ENCODE data around the gene FHL3. TPM values are rescaled to one million over a fixed set of nuclear protein-coding genes. Genes with fewer than 3 reads are reported as not detected.

The FHL3 gene
- total RNA-seq, 1 donor from 2014 or later = 26.3 TPM

DNA sequence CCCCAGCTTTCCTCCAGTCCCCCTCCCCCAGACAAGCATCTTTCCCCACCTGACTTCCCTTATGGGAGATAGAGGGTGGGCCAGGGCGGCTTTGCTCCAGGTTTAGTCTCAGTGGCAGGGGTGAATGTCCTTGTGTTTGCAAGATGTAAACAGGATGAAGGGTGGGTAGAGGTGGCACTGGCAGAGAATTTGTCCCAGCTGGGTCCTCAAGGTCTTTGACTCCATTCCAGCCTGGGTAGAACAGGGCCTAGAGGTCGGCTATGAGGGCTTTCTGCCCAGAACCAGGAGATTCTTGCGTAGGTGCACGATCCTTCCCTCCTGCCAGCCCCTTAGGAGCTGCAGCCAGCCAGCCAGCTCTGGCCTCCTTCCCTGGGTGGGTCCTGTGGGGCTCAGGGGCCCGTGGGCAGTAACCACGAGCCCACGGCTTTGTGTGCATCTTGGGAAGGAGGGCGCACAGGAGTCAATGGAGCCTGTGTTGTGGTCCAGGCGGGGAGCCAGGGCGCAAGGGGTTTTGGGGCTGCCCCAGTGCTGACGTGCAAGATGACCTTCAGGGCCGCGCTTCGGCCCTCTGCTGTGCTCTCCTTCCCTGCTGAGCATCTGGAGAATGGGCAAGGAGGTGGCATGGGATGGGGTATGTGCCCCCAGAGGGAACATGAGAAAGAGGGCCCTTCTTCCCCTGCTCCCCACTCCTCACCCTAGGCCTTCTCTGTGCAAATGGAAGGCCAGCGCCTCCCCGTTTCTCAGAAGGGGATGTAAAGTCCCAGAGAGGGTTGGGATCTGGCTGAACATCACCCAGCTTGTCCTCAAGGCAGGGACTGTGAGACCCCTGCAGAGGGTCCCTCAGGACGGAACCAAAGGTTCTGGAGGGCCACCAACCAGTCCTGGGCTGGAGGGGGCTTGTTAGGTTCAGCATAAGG lies 25.5 kb upstream of the FHL3 start:
- TF ChIP-seq, protein P1, sequence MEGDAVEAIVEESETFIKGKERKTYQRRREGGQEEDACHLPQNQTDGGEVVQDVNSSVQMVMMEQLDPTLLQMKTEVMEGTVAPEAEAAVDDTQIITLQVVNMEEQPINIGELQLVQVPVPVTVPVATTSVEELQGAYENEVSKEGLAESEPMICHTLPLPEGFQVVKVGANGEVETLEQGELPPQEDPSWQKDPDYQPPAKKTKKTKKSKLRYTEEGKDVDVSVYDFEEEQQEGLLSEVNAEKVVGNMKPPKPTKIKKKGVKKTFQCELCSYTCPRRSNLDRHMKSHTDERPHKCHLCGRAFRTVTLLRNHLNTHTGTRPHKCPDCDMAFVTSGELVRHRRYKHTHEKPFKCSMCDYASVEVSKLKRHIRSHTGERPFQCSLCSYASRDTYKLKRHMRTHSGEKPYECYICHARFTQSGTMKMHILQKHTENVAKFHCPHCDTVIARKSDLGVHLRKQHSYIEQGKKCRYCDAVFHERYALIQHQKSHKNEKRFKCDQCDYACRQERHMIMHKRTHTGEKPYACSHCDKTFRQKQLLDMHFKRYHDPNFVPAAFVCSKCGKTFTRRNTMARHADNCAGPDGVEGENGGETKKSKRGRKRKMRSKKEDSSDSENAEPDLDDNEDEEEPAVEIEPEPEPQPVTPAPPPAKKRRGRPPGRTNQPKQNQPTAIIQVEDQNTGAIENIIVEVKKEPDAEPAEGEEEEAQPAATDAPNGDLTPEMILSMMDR (IDR thresholded peaks at IDR 0.05) = no peak
- no peak for TF ChIP-seq POLR2AphosphoS5 (IDR thresholded peaks at IDR 0.05; ENCODE audit: insufficient read depth in 1 of 2, low read depth in 1 of 2)
- no peak for TF ChIP-seq POLR2A (IDR thresholded peaks at IDR 0.05)
- intact Hi-C loops (cut with DNase I) = no loop called here
- Histone ChIP-seq H3K27ac (no peak overlapping the region), H3K4me3 (no peak overlapping the region), H3K4me1 (peaks cover 35% of the 10 kb centered on the region), H3K27me3 (no peaks in the 10 kb centered on the region), H3K36me3 (no peaks in the 10 kb centered on the region), H3K9me3 (no peaks in the 10 kb centered on the region)
- DNase-seq (ENCODE audit: extremely low spot score in 2 of 2) = no peak

DNA sequence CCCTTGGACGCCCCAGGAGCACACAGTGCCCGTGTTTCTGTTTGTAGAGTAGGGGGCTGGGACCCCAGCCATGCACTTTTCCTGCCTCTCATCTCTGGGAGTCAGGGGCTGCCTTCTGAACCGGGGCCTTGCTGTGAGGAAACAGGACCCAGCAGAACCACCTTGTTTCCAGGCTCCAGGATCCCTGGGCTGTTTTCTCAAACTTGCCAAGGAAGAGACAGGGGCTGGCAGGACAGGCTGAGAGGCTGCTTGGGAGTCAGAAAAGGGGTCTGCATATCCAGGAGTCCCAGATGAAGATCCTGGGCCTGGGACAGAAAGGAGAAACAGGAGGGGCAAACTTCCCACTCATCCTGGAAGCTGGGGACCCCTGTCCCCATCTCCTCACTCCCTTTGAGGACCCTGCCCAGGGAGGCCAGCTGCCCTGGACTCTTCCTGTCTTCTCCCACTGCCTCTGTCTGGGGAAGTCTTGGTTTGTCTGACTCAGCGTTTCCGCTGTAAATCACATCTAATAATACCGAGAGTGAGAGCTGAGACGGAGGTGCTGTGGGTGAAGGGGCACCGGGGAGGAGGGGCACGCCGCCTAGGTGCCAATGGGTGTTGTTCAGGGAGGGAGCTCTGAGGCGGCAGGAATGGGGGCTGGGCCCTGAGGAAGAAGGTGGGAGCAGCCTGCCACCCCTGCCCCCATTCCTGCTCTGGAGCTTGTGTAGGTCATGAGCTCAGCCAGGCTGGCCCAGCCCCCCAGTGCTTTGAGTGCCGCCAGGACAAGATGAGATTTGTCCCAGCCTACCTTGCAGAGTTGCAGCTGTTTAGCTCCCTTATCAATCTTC lies 24.6 kb upstream of the FHL3 start:
- H3K4me3 ChIP-seq = no peak overlapping the region
- no peaks in the 10 kb centered on the region for H3K9me3 ChIP-seq
- peaks cover 35% of the 10 kb centered on the region for H3K4me1 ChIP-seq
- no peaks in the 10 kb centered on the region for H3K27me3 ChIP-seq
- peak in 1 of 2 donors; percentile 52 for TF ChIP-seq POLR2AphosphoS5 (IDR thresholded peaks at IDR 0.05; ENCODE audit: insufficient read depth in 1 of 2, low read depth in 1 of 2)
- TF ChIP-seq, protein P1 (IDR thresholded peaks at IDR 0.05) = no peak
- TF ChIP-seq POLR2A (IDR thresholded peaks at IDR 0.05) = no peak
- intact Hi-C loops (cut with DNase I) = no loop called here
- no peak for DNase-seq (ENCODE audit: extremely low spot score in 2 of 2)
- peak overlapping the region; percentile 53 for H3K27ac ChIP-seq
- peaks cover 0 to 2% of the 10 kb centered on the region in 2 donors for H3K36me3 ChIP-seq

DNA sequence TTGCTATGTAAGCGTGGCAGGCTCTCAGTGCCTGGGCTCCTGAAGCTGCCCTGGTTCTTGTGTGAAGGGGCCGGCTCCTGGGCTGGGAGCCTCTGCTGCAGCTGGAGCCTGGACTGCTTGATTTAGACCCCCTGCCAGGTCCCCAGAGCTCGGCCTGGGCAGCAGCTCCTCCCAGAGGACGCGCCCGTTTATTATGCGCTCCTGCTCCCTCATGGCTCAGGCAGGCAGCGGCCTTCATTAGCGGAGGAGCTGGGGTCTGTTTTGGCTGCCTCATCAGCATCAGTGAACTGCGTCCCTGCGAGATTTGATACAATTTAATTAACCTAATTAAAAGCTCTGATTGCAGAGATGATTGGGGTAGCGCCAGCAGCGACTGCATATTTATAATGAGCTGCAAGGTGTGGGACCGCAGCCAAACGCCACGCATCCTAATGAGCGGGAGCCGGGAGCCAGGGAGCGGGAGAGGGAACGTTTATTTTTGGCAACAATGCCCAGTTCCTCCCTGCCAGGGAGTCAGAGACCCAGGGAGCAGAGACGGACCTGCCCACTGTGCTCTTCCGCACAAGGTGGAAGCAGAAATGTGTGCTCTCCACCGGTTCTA lies 23.9 kb upstream of the FHL3 start:
- no peak for DNase-seq (ENCODE audit: extremely low spot score in 2 of 2)

DNA sequence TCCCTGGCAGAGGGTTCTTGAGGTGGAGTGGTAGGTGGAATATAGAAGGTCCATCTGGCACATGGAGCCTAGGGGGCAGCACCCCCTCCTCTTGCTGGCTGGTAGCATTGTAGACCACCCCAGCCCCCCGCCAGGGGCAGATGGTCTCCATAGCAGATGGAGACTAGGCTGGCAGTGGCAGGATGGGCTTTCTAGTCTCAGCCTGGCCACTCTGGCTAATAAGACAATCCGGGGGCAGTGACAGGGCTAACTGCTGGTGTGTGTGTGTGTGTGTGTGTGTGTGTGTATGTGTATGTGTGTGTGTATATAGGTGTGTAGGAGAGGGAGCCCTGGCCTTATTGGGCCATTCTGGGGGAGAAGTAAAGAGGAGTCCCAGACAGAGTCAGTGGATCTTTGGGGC lies 23.4 kb upstream of the FHL3 start:
- Histone ChIP-seq H3K4me1 (peaks cover 35% of the 10 kb centered on the region), H3K27me3 (no peaks in the 10 kb centered on the region), H3K4me3 (no peak overlapping the region), H3K27ac (no peak overlapping the region), H3K9me3 (no peaks in the 10 kb centered on the region), H3K36me3 (peaks cover 0 to 11% of the 10 kb centered on the region in 2 donors)
- intact Hi-C loops (cut with DNase I) = no loop called here
- no peak for DNase-seq (ENCODE audit: extremely low spot score in 2 of 2)
- TF ChIP-seq POLR2A (IDR thresholded peaks at IDR 0.05) (no peak), POLR2AphosphoS5 (IDR thresholded peaks at IDR 0.05; ENCODE audit: insufficient read depth in 1 of 2, low read depth in 1 of 2) (no peak)
- TF ChIP-seq, protein P1 (IDR thresholded peaks at IDR 0.05) = no peak

More for the DNA sequence above, 23.9 kb upstream of the FHL3 start:
- Histone ChIP-seq H3K4me1 (peaks cover 35% of the 10 kb centered on the region), H3K4me3 (no peak overlapping the region), H3K9me3 (no peaks in the 10 kb centered on the region), H3K36me3 (peaks cover 0 to 6% of the 10 kb centered on the region in 2 donors), H3K27me3 (no peaks in the 10 kb centered on the region), H3K27ac (peak overlapping the region; percentile 53)
- TF ChIP-seq POLR2AphosphoS5 (IDR thresholded peaks at IDR 0.05; ENCODE audit: insufficient read depth in 1 of 2, low read depth in 1 of 2) = no peak
- TF ChIP-seq, protein P1 (IDR thresholded peaks at IDR 0.05) = no peak
- TF ChIP-seq POLR2A (IDR thresholded peaks at IDR 0.05) = no peak
- intact Hi-C loops (cut with DNase I) = no loop called here

All from vagina (tissue), 2 donors.